ENCODE measurements around the gene ADRA1B. TPM values are rescaled to one million over a fixed set of nuclear protein-coding genes. Genes with fewer than 3 reads are reported as not detected.

The ADRA1B gene
- total and polyA plus RNA-seq, 2 of the 8 experiments (the other 6 are each of a cell fraction or from before 2014, with no cell fraction given) = not detected

DNA sequence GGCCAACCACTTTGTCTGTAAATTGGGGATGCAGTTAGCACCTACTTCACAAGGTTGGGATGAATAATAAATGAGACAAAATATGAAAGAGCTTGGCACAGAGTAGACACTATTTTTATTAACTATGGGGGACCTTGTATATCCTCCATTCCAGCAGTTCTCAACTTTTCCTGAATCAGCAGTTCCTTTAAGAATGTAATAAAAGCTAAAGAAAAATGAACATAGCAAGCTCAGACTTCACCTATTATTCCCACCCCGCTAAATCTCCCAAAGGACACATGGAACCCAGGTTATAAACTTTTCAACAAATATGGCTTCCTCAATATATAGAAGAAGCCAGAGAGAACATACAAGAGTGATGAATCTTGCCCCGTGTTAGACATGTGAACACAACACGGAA lies 60.6 kb downstream of the ADRA1B start:
- Histone ChIP-seq H3K27ac (ENCODE audit: low read depth, low read length) (no peak overlapping the region), H2AK5ac (ENCODE audit: low read depth, low read length) (no peak overlapping the region), H3K18ac (ENCODE audit: extremely low read depth, low read length) (no peak overlapping the region), H3K23me2 (ENCODE audit: low read depth, low read length) (peaks cover 8% of the 10 kb centered on the region; the same call in 1 of the 2 replicates), H2BK5ac (ENCODE audit: low read depth, low read length) (no peak overlapping the region), H4K8ac (ENCODE audit: extremely low read depth, insufficient read depth, low read length) (no peak overlapping the region), H3K4ac (replicated peaks; ENCODE audit: insufficient read length, low read depth, low read length) (no peak overlapping the region), H3K27me3 (replicated peaks in 1 of 4; ENCODE audit: control insufficient read depth in 3 of 4, extremely low read depth in 1 of 4, insufficient read depth in 3 of 4, low read length in 3 of 4) (peaks cover 14 to 25% (median 21%) of the 10 kb centered on the region in 4 experiments), H3K23ac (ENCODE audit: insufficient read length) (no peak overlapping the region), H3K9me3 (ENCODE audit: insufficient read depth in 2 of 2, low read depth in 1 of 2, low read length in 1 of 2) (no peaks in the 10 kb centered on the region), H2AFZ (ENCODE audit: low read length) (no peak overlapping the region), H3K4me1 (replicated peaks in 1 of 4; ENCODE audit: control insufficient read depth in 3 of 4, insufficient read depth in 4 of 4, low read length in 3 of 4) (peaks cover 0 to 4% (median 2%) of the 10 kb centered on the region in 4 experiments; a peak in 2 of 7 replicates), H3K56ac (replicated peaks; ENCODE audit: insufficient read length, low read depth, low read length) (no peak overlapping the region), H2BK15ac (ENCODE audit: low read length) (no peak overlapping the region), H2BK120ac (replicated peaks; ENCODE audit: low read depth, low read length) (no peak overlapping the region), H3K14ac (ENCODE audit: insufficient read length) (no peak overlapping the region), H3K4me3 (ENCODE audit: extremely low read depth in 1 of 4, insufficient read depth in 2 of 4, low read depth in 3 of 4, low read length in 4 of 4) (no peak overlapping the region), H4K20me1 (replicated peaks in 1 of 2; ENCODE audit: control insufficient read depth in 1 of 2, insufficient read depth in 2 of 2, low read length in 2 of 2) (no peaks in the 10 kb centered on the region), H3K79me2 (ENCODE audit: control insufficient read depth in 1 of 2, insufficient read depth in 2 of 2, low read length in 2 of 2) (no peaks in the 10 kb centered on the region), H2BK20ac (ENCODE audit: low read length) (no peak overlapping the region), H3K9ac (replicated peaks in 1 of 4; ENCODE audit: extremely low read depth in 1 of 4, low read depth in 3 of 4, low read length in 3 of 4) (no peak overlapping the region), H4K5ac (ENCODE audit: insufficient read length, low read depth, low read length) (no peak overlapping the region), H3K36me3 (ENCODE audit: control insufficient read depth in 2 of 4, insufficient read depth in 4 of 4, low read length in 3 of 4) (no peaks in the 10 kb centered on the region), H3K4me2 (ENCODE audit: insufficient read depth in 1 of 2, low read depth in 2 of 2, low read length in 2 of 2) (no peak overlapping the region), H4K91ac (replicated peaks; ENCODE audit: insufficient read length, low read length) (no peak overlapping the region), H3K79me1 (ENCODE audit: low read depth, low read length) (no peaks in the 10 kb centered on the region), H2BK12ac (ENCODE audit: low read depth, low read length) (no peak overlapping the region)
- CTCF ChIA-PET (ENCODE audit: partially characterized antibody) = interaction anchor here (1.0 to 4.3 kb wide), 4 partner anchors 10 to 533 kb away, joined by 3 to 39 read pairs (median 10); no protein-coding TSS in a partner anchor
- TF ChIP-seq NANOG (IDR thresholded peaks at IDR 0.05; ENCODE audit: insufficient read depth, low read depth, low read length, poor library complexity, severe bottlenecking) (no peak), EP300 (IDR thresholded peaks at IDR 0.05; ENCODE audit: borderline replicate concordance in 1 of 2, low read depth in 2 of 2, low read length in 2 of 2) (no peak), CEBPB (IDR thresholded peaks at IDR 0.05; ENCODE audit: low read depth, low read length) (no peak), GABPA (IDR thresholded peaks at IDR 0.05; ENCODE audit: borderline replicate concordance, insufficient read depth, low read length) (no peak), RBBP5 (IDR thresholded peaks at IDR 0.05; ENCODE audit: borderline replicate concordance, low read depth, low read length) (no peak), ZNF274 (IDR thresholded peaks at IDR 0.05; ENCODE audit: borderline replicate concordance, extremely low read depth, low read length) (no peak), CBX8 (IDR thresholded peaks at IDR 0.05; ENCODE audit: borderline replicate concordance, low read depth, low read length) (no peak), POU5F1 (IDR thresholded peaks at IDR 0.05; ENCODE audit: low read depth, low read length) (no peak), POLR2A (IDR thresholded peaks at IDR 0.05; ENCODE audit: control extremely low read depth in 1 of 2, low read depth in 2 of 2, low read length in 2 of 2) (no peak), SP1 (IDR thresholded peaks at IDR 0.05; ENCODE audit: low read depth, low read length) (no peak)
- TF ChIP-seq, protein P1, sequence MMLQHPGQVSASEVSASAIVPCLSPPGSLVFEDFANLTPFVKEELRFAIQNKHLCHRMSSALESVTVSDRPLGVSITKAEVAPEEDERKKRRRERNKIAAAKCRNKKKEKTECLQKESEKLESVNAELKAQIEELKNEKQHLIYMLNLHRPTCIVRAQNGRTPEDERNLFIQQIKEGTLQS (IDR thresholded peaks at IDR 0.05; ENCODE audit: insufficient read depth, low read depth, low read length) = no peak
- 86% methylated on average over 3 of the region's 3 CpGs; no CpG with 5 or more reads in 1 of the 2 experiments for WGBS, 2 experiments (ENCODE audit: extremely low coverage in 1 of 2, insufficient coverage in 1 of 2, insufficient read length in 1 of 2, insufficient replicate concordance in 2 of 2, low coverage in 1 of 2, low lambda C conversion rate in 2 of 2, missing lambda C conversion rate in 1 of 2)
- DNase-seq (ENCODE audit: low read depth in 1 of 2, low spot score in 2 of 2) (no peak), FAIRE-seq (no peak)
- POLR2A ChIA-PET (ENCODE audit: partially characterized antibody) = no interaction called here
